IMR-90 (cell line): ENCODE data around the gene COL5A2. TPM values are rescaled to one million over a fixed set of nuclear protein-coding genes. Genes with fewer than 3 reads are reported as not detected.

Experiments
- ATAC-seq: fragments of 200-7000 bp; cut with Tn5 transposase; 2 replicates; pipeline ENCODE4 v1.9.1; 2020; ENCODE audit warnings: low read depth, mild to moderate bottlenecking, moderate library complexity
- BruUV-seq: library from RNA; stranded (reverse); fragments of 400-500 nt; replicated peaks from 2 replicates; lab custom pipeline; 2021; lab: Mats Ljungman, UMichigan
- CTCF ChIA-PET: fragments of 300-600 bp; formaldehyde crosslinking; extraction: SDS; loops from one replicate; lab custom pipeline; 2021; ENCODE audit warnings: antibody characterized with exemption; lab: Yijun Ruan, JAX
- POLR2A ChIA-PET: fragments of 300-600 bp; sonication (Branson Sonifier 250); formaldehyde crosslinking; loops from one replicate; lab custom pipeline; 2022; ENCODE audit warnings: antibody characterized with exemption; ENCODE audit not compliant: unreplicated experiment; lab: Charles Lee
- DNase-seq: peaks from one replicate; pipeline ENCODE4 v3.0.0; 2013
- H2AFZ ChIP-seq: replicated peaks from 2 replicates; pipeline ENCODE3; 2013; ENCODE audit warnings: low read length, mild to moderate bottlenecking; ENCODE audit not compliant: poor library complexity
- H2AK5ac ChIP-seq: 2 replicates; pipeline ENCODE4 v1.6.1; 2013; ENCODE audit warnings: low read depth, low read length, inconsistent platforms
- H2AK9ac ChIP-seq: replicated peaks from 2 replicates; pipeline ENCODE3; 2013; ENCODE audit warnings: mild to moderate bottlenecking, low read depth, low read length, moderate library complexity; ENCODE audit not compliant: poor library complexity
- H2BK120ac ChIP-seq: 2 replicates; pipeline ENCODE4 v1.6.1; 2013; ENCODE audit warnings: low read depth, low read length, inconsistent platforms
- H2BK15ac ChIP-seq: 3 replicates; pipeline ENCODE4 v1.6.1; 2013; ENCODE audit warnings: low read depth, low read length, inconsistent platforms
- H2BK20ac ChIP-seq: 2 replicates; pipeline ENCODE4 v1.6.1; 2013; ENCODE audit warnings: low read depth, mild to moderate bottlenecking, inconsistent platforms, low read length, moderate library complexity
- H2BK5ac ChIP-seq: 2 replicates; pipeline ENCODE4 v1.6.1; 2013; ENCODE audit warnings: mild to moderate bottlenecking, low read depth, low read length, inconsistent platforms; ENCODE audit not compliant: poor library complexity, severe bottlenecking
- H3K14ac ChIP-seq: replicated peaks from 2 replicates; pipeline ENCODE4 v1.6.1; 2013; ENCODE audit warnings: low read depth, low read length, inconsistent platforms
- H3K18ac ChIP-seq: 2 replicates; pipeline ENCODE4 v1.6.1; 2013; ENCODE audit warnings: low read depth, low read length, control low read depth
- H3K23ac ChIP-seq: 2 replicates; pipeline ENCODE4 v1.6.1; 2013; ENCODE audit warnings: low read depth, low read length, inconsistent platforms
- H3K27ac ChIP-seq: 2 replicates; pipeline ENCODE4 v1.5.1; 2013; ENCODE audit warnings: mild to moderate bottlenecking, control low read depth, low read length; ENCODE audit not compliant: insufficient read depth
- H3K27me3 ChIP-seq: 2 replicates; pipeline ENCODE4 v1.6.1; 2013; ENCODE audit warnings: low read length; ENCODE audit not compliant: control insufficient read depth, insufficient read depth
- H3K36me3 ChIP-seq: 2 replicates; pipeline ENCODE4 v1.6.1; 2013; ENCODE audit warnings: low read length, mixed read lengths; ENCODE audit not compliant: control insufficient read depth, insufficient read depth
- H3K4ac ChIP-seq: 2 replicates; pipeline ENCODE4 v1.6.1; 2013; ENCODE audit warnings: low read depth, low read length, inconsistent platforms
- H3K4me1 ChIP-seq: 2 replicates; pipeline ENCODE4 v1.6.1; 2013; ENCODE audit warnings: low read length, mixed read lengths; ENCODE audit not compliant: control insufficient read depth, insufficient read depth
- H3K4me2 ChIP-seq: 2 replicates; pipeline ENCODE4 v1.6.1; 2013; ENCODE audit warnings: low read depth, mild to moderate bottlenecking, control low read depth, low read length, moderate library complexity
- H3K4me3 ChIP-seq: 2 replicates; pipeline ENCODE4 v1.5.1; 2013; ENCODE audit warnings: low read depth, mild to moderate bottlenecking, control low read depth, low read length, moderate library complexity; ENCODE audit not compliant: insufficient read depth
- H3K56ac ChIP-seq: 2 replicates; pipeline ENCODE4 v1.6.1; 2013; ENCODE audit warnings: low read length, inconsistent platforms; ENCODE audit not compliant: insufficient read depth; ENCODE audit errors: extremely low read depth
- H3K79me1 ChIP-seq, 2 experiments: 2 replicates each; pipeline ENCODE4 v1.6.1; 2013; ENCODE audit warnings: low read length in 2 of 2, inconsistent platforms in 1 of 2, low read depth in 1 of 2
- H3K9ac ChIP-seq: 2 replicates; pipeline ENCODE4 v1.6.1; 2013; ENCODE audit warnings: low read depth, low read length, control low read depth
- H3K9me1 ChIP-seq: 2 replicates; pipeline ENCODE4 v1.6.1; 2013; ENCODE audit warnings: low read length, inconsistent platforms; ENCODE audit not compliant: insufficient read depth
- H3K9me3 ChIP-seq: 2 replicates; pipeline ENCODE4 v1.6.1; 2013; ENCODE audit warnings: low read length; ENCODE audit not compliant: control insufficient read depth, insufficient read depth
- H4K20me1 ChIP-seq: 2 replicates; pipeline ENCODE4 v1.6.1; 2013; ENCODE audit warnings: low read length, inconsistent platforms; ENCODE audit not compliant: insufficient read depth
- H4K5ac ChIP-seq: 2 replicates; pipeline ENCODE4 v1.6.1; 2013; ENCODE audit warnings: mild to moderate bottlenecking, low read depth, low read length, control low read depth
- H4K8ac ChIP-seq, 2 experiments: 2 replicates each; pipeline ENCODE4 v1.6.1; 2013; ENCODE audit warnings: low read depth in 2 of 2, low read length in 2 of 2, control low read depth in 1 of 2, inconsistent platforms in 1 of 2
- H4K91ac ChIP-seq: 2 replicates; pipeline ENCODE4 v1.6.1; 2013; ENCODE audit warnings: low read depth, low read length, inconsistent platforms; ENCODE audit not compliant: insufficient read depth
- BHLHE40 ChIP-seq: fragments of 150-350 bp; IDR thresholded peaks from 2 replicates; pipeline ENCODE4 v1.6.1; 2016; ENCODE audit warnings: mild to moderate bottlenecking, low read depth, low read length
- CEBPB ChIP-seq: IDR thresholded peaks from 2 replicates; pipeline ENCODE4 v1.6.1; 2012; ENCODE audit warnings: low read depth, low read length, improper control_type of control experiment
- FOS ChIP-seq: fragments of 150-350 bp; IDR thresholded peaks from 2 replicates; pipeline ENCODE4 v1.6.1; 2016; ENCODE audit warnings: low read depth, low read length
- RFX5 ChIP-seq: IDR thresholded peaks from 2 replicates; pipeline ENCODE4 v1.8.0; 2012; ENCODE audit warnings: low read depth, mild to moderate bottlenecking, low read length, moderate library complexity
- WGBS, 2 experiments: methylation state at CpG; one replicate each; pipeline versions ENCODE4 v1.1.5 to v1.1.7; 2013; ENCODE audit warnings: missing lambda C conversion rate in 2 of 2; ENCODE audit not compliant: insufficient read length in 1 of 2; ENCODE audit errors: extremely low coverage in 2 of 2; 5-methylcytosine and 5-hydroxymethylcytosine counted together
- dilution Hi-C: fragments of 300-500 bp; cut with HindIII; formaldehyde crosslinking; loops from one replicate; pipeline ENCODE4 v1.14.3; 2018; ENCODE audit warnings: low sequenced_read_pairs; ENCODE audit not compliant: unreplicated experiment
- in situ Hi-C: fragments of 300-500 bp; cut with MboI; formaldehyde crosslinking; loops from 3 replicates; pipeline ENCODE4 v1.14.3; 2019; ENCODE audit warnings: low sequenced_read_pairs, inconsistent platforms, mixed read lengths
- intact Hi-C: fragments of 100-400 bp; cut with micrococcal nuclease; formaldehyde crosslinking; loops from 2 replicates; pipeline ENCODE4 v1.10.0; 2022
- polyA plus RNA-seq, 3 experiments: library from polyadenylated mRNA; depleted of rRNA; stranded (reverse); fragments of >200 nt; gene quantifications; 2 replicates each; pipeline ENCODE4 v1.2.3, GENCODE V29; 2012; ENCODE audit warnings: low replicate concordance in 1 of 3
- total RNA-seq: library from RNA; depleted of rRNA; stranded (reverse); fragments of >200 nt; gene quantifications from 2 replicates; pipeline ENCODE4 v1.2.3, GENCODE V29; 2012

Gene COL5A2
- total and polyA plus RNA-seq, 2 of the 4 experiments (the other 2 are of a cell fraction): 181 to 257 TPM

- Histone ChIP-seq H2BK120ac (peak overlapping the region; percentile 48; the same call in 1 of the 2 replicates), H2AFZ (no peak overlapping the region), H3K23ac (peak overlapping the region; percentile 70), H3K9me3 (no peaks in the 10 kb centered on the region), H3K4me1 (peaks cover 10% of the 10 kb centered on the region), H3K56ac (no peak overlapping the region), H2BK20ac (peak overlapping the region; percentile 22; the same call in 1 of the 2 replicates), H3K27ac (peak overlapping the region; percentile 43), H2BK5ac (peak overlapping the region; percentile 97), H2BK15ac (peak overlapping the region; percentile 4; the same call in 1 of the 3 replicates), H3K4me2 (peak overlapping the region; percentile 37; the same call in 1 of the 2 replicates), H4K91ac (peak overlapping the region; percentile 22; the same call in 1 of the 2 replicates), H3K9ac (no peak overlapping the region), H3K4me3 (no peak overlapping the region), H3K9me1 (no peaks in the 10 kb centered on the region; the same call in 1 of the 2 replicates), H2AK5ac (peak overlapping the region; percentile 24; the same call in 1 of the 2 replicates), H3K18ac (peak overlapping the region; percentile 86; the same call in 1 of the 2 replicates), H4K5ac (peak overlapping the region; percentile 78; the same call in 1 of the 2 replicates), H3K14ac (peak overlapping the region; percentile 82), H2AK9ac (no peak overlapping the region), H3K36me3 (no peaks in the 10 kb centered on the region), H3K79me1 (peaks cover 4 to 8% of the 10 kb centered on the region in 2 experiments; a peak in 2 of 4 replicates), H3K4ac (peak overlapping the region; percentile 71), H4K8ac (peak overlapping the region in 1 of 2 experiments; percentile 38; a peak in 2 of 4 replicates), H4K20me1 (no peaks in the 10 kb centered on the region), H3K27me3 (no peaks in the 10 kb centered on the region)
- TF ChIP-seq FOS (peak; percentile 32; the same call in 1 of the 2 replicates), BHLHE40 (0 out of 2 replicates have a peak, but pooled peaks have one; percentile 51), CEBPB (peak; percentile 25; the same call in 1 of the 2 replicates), RFX5 (no peak)
- ChIA-PET POLR2A (no interaction called here), CTCF (interaction anchor here (0.6 to 0.7 kb wide), 2 partner anchors 24 to 44 kb away, joined by 4 to 7 read pairs; no protein-coding TSS in a partner anchor)
- in situ Hi-C loops: no loop called here
- DNase-seq (peak; percentile 93), ATAC-seq (peak; percentile 4; the same call in 1 of the 2 replicates)
- BruUV-seq: no TSS peak
- 61% methylated on average over 5 of the region's 7 CpGs; no CpG with 5 or more reads in 1 of the 2 experiments for WGBS, 2 experiments
- dilution Hi-C loops: no loop called here
- intact Hi-C loops: no loop called here
Observed at GRCh38 chr2:189022053-189022481, 157.5 kb downstream of the COL5A2 start.
